ENCODE measurements around the gene CMTM6. TPM values are rescaled to one million over a fixed set of nuclear protein-coding genes. Genes with fewer than 3 reads are reported as not detected.
"Not testable (repeated sequence)": the region's sequence is repeated elsewhere in the genome, so short reads cannot be mapped to it uniquely, and the experiment has no call there.

The CMTM6 gene
- total and polyA plus RNA-seq, 7 donors: 3.7 to 8.0 (median 5.5) TPM

- Histone ChIP-seq H3K36me3 (ENCODE audit: insufficient read depth in 1 of 2, low read depth in 1 of 2) (no peaks in the 10 kb centered on the region), H3K27me3 (ENCODE audit: insufficient read depth in 3 of 3, low read length in 2 of 3) (no peaks in the 10 kb centered on the region), H3K4me3 (no peak overlapping the region), H3K27ac (no peak overlapping the region), H3K4me1 (no peaks in the 10 kb centered on the region), H3K9me3 (no peaks in the 10 kb centered on the region)
- intact Hi-C loops (cut with DNase I): no loop called here
- DNase-seq: no peak
- ATAC-seq: no peak
- no peak for TF ChIP-seq CTCF (IDR thresholded peaks at IDR 0.05)
- 80 to 86% (median 83%) methylated on average over 10 of the region's 10 CpGs for WGBS, 3 donors
Measured at GRCh38 chr3:32440611-32441350, 61.9 kb downstream of the CMTM6 start.

- H3K27ac ChIP-seq; intact Hi-C loops (cut with DNase I); H3K4me3 ChIP-seq; H3K4me1 ChIP-seq; H3K27me3 ChIP-seq (ENCODE audit: insufficient read depth in 3 of 3, low read length in 2 of 3); H3K36me3 ChIP-seq (ENCODE audit: insufficient read depth in 1 of 2, low read depth in 1 of 2); H3K9me3 ChIP-seq; DNase-seq; ATAC-seq: not testable (repeated sequence)
- WGBS, 3 donors: 98 to 99% (median 98%) methylated on average over 4 of the region's 4 CpGs
Measured at GRCh38 chr3:32439421-32439820, 63.2 kb downstream of the CMTM6 start.

DNA sequence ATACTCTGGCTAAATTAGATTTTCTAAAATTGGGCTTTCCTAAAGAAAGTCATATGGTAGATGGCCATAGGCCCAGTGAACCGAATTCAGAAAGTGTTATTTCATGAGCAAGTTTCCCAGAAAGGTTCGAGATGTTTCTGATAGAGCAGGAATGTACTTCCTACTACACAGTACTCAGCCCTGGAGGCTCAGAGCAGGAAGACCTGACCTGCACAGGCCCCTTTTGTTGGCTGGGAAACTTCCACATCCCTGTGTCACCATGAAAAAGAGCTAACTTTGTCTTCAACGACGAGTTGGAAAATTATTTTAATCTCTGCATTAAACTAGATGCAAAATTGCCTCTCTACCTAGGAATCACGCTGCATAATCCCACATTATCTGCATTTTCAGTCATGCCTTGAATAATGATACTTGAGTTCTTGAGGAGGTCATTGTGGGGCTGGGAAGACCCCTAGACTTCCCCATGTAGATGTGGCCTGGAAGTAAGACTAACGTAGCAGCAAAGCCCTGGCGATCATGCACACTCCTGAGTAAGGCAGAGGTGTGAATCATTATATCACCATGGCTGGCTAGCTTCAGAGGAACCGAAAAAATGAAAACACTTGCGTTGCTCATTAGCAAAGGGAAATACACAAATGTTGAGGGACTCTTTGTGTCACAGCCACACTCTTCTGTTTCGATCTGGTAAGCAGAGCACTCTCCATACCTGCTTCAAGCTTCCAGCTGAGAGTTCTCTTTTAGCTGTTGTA lies 63.9 kb downstream of the CMTM6 start:
- 75 to 85% (median 81%) methylated on average over 10 of the region's 10 CpGs for WGBS, 3 donors
- intact Hi-C loops (cut with DNase I): no loop called here
- H3K4me3 ChIP-seq: no peak overlapping the region
- no peaks in the 10 kb centered on the region for H3K36me3 ChIP-seq (ENCODE audit: insufficient read depth in 1 of 2, low read depth in 1 of 2)
- no peak for TF ChIP-seq CTCF (IDR thresholded peaks at IDR 0.05)
- DNase-seq (no peak), ATAC-seq (no peak)
- no peaks in the 10 kb centered on the region for H3K4me1 ChIP-seq
- no peak overlapping the region for H3K27ac ChIP-seq
- H3K9me3 ChIP-seq: no peaks in the 10 kb centered on the region
- H3K27me3 ChIP-seq (ENCODE audit: insufficient read depth in 3 of 3, low read length in 2 of 3): no peaks in the 10 kb centered on the region

GRCh38 chr3:32437896-32438295 lies 64.8 kb downstream of the CMTM6 start:
- H3K9me3 ChIP-seq: no peaks in the 10 kb centered on the region
- H3K27ac ChIP-seq: no peak overlapping the region
- intact Hi-C loops (cut with DNase I): no loop called here
- TF ChIP-seq CTCF (IDR thresholded peaks at IDR 0.05): no peak
- ATAC-seq (no peak), DNase-seq (no peak)
- H3K27me3 ChIP-seq (ENCODE audit: insufficient read depth in 3 of 3, low read length in 2 of 3): no peaks in the 10 kb centered on the region
- WGBS, 3 donors: 94 to 95% (median 95%) methylated on average over 7 of the region's 7 CpGs
- no peak overlapping the region for H3K4me3 ChIP-seq
- no peaks in the 10 kb centered on the region for H3K36me3 ChIP-seq (ENCODE audit: insufficient read depth in 1 of 2, low read depth in 1 of 2)
- no peaks in the 10 kb centered on the region for H3K4me1 ChIP-seq

GRCh38 chr3:32436816-32437189 lies 65.8 kb downstream of the CMTM6 start:
- no peaks in the 10 kb centered on the region for H3K36me3 ChIP-seq (ENCODE audit: insufficient read depth in 1 of 2, low read depth in 1 of 2)
- no peak for TF ChIP-seq CTCF (IDR thresholded peaks at IDR 0.05)
- H3K27ac ChIP-seq: no peak overlapping the region
- intact Hi-C loops (cut with DNase I): no loop called here
- no peak overlapping the region for H3K4me3 ChIP-seq
- WGBS, 3 donors: 95 to 98% (median 98%) methylated on average over 4 of the region's 4 CpGs
- H3K9me3 ChIP-seq: no peaks in the 10 kb centered on the region
- no peaks in the 10 kb centered on the region for H3K27me3 ChIP-seq (ENCODE audit: insufficient read depth in 3 of 3, low read length in 2 of 3)
- DNase-seq (no peak), ATAC-seq (no peak)
- H3K4me1 ChIP-seq: peaks cover 5% of the 10 kb centered on the region
